DND-41 (cell line): ENCODE data around the gene IGFBP5.

Experiments
- ATAC-seq: fragments of 200-7000 bp; cut with Tn5 transposase; 3 replicates; pipeline ENCODE4 v1.9.1; 2021; ENCODE audit warnings: low read depth; ENCODE audit not compliant: insufficient read depth
- DNase-seq: peaks from one replicate; pipeline ENCODE4 v3.0.0-alpha.2; 2020
- H2AFZ ChIP-seq: 2 replicates; pipeline ENCODE4 v1.6.0; 2012; ENCODE audit warnings: low read depth, low read length
- H3K27ac ChIP-seq: 2 replicates; pipeline ENCODE4 v1.5.1; 2012; ENCODE audit warnings: low read length, inconsistent platforms
- H3K27me3 ChIP-seq: fragments of 200-600 bp; sonication (generic); 2 replicates; pipeline ENCODE4 v1.6.0; 2012; ENCODE audit warnings: low read length, mild to moderate bottlenecking, inconsistent platforms; ENCODE audit not compliant: insufficient read depth, poor library complexity
- H3K36me3 ChIP-seq: 2 replicates; pipeline ENCODE4 v1.5.1; 2012; ENCODE audit warnings: low read length, inconsistent platforms; ENCODE audit not compliant: insufficient read depth
- H3K4me1 ChIP-seq: 2 replicates; pipeline ENCODE4 v1.5.1; 2012; ENCODE audit warnings: mild to moderate bottlenecking, low read length; ENCODE audit not compliant: insufficient read depth
- H3K4me2 ChIP-seq: 2 replicates; pipeline ENCODE4 v1.6.0; 2012; ENCODE audit warnings: mild to moderate bottlenecking, moderate library complexity, low read length, inconsistent platforms; ENCODE audit not compliant: insufficient read depth
- H3K4me3 ChIP-seq, 2 experiments: fragments of 200-600 bp in 1 of 2; shearing (Covaris generic) in 1 of 2; 2 replicates each; pipeline ENCODE4 v1.5.1; 2012 to 2016; ENCODE audit warnings: inconsistent platforms in 2 of 2, low read length in 2 of 2, mild to moderate bottlenecking in 2 of 2, low read depth in 1 of 2, moderate library complexity in 1 of 2
- H3K79me2 ChIP-seq: 2 replicates; pipeline ENCODE4 v1.6.0; 2012; ENCODE audit warnings: low read length, inconsistent platforms; ENCODE audit not compliant: insufficient read depth
- H3K9ac ChIP-seq: 2 replicates; pipeline ENCODE4 v1.6.0; 2012; ENCODE audit warnings: low read depth, mild to moderate bottlenecking, inconsistent platforms, low read length, moderate library complexity
- H3K9me3 ChIP-seq: 2 replicates; pipeline ENCODE4 v1.5.1; 2012; ENCODE audit warnings: low read length, moderate library complexity, mild to moderate bottlenecking, inconsistent platforms; ENCODE audit not compliant: insufficient read depth, severe bottlenecking
- H4K20me1 ChIP-seq: 2 replicates; pipeline ENCODE4 v1.6.0; 2012; ENCODE audit warnings: low read length; ENCODE audit not compliant: insufficient read depth
- EZH2 ChIP-seq: IDR thresholded peaks from 3 replicates; pipeline ENCODE4 v1.6.1; 2012; ENCODE audit warnings: borderline replicate concordance, low read depth, mild to moderate bottlenecking, moderate library complexity, low read length, inconsistent platforms; ENCODE audit not compliant: severe bottlenecking
- TF ChIP-seq, protein P1 (sequence below): IDR thresholded peaks from 2 replicates; pipeline ENCODE4 v1.5.1; 2012; ENCODE audit warnings: borderline replicate concordance, low read length, moderate library complexity, mild to moderate bottlenecking; ENCODE audit not compliant: poor library complexity, severe bottlenecking; ENCODE audit errors: extremely low read depth

Gene IGFBP5

DNA sequence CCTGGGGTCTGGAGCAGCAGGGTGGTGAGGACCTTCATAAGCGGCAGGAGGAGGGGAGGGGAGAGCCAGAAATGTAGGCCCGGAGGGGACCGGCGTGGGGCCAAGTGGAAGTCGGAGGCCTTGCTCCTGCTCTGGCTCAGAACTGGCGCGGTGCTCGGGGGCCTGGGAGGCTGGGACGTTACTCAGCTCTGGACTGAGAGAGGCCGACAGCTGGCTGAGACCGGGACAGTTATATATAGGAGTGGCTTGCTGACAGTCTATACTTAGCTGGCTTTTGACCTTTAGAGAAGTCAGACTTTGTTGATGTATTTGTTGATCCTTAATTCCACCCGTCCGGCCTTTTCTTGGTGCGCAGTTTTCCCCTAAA is 15.7 kb downstream of the IGFBP5 start:
- no peak for DNase-seq
- H3K9ac ChIP-seq = no peak overlapping the region
- no peak overlapping the region for H2AFZ ChIP-seq
- no peaks in the 10 kb centered on the region for H3K9me3 ChIP-seq
- no peaks in the 10 kb centered on the region; the same call in 1 of the 2 replicates for H4K20me1 ChIP-seq
- no peak for ATAC-seq
- H3K79me2 ChIP-seq = no peaks in the 10 kb centered on the region
- H3K27ac ChIP-seq = no peak overlapping the region
- H3K4me1 ChIP-seq = 0 out of 2 replicates have a peak, but pooled peaks cover 6% of the 10 kb centered on the region
- no peak overlapping the region for H3K4me3 ChIP-seq
- no peaks in the 10 kb centered on the region for H3K36me3 ChIP-seq
- no peak for TF ChIP-seq EZH2
- TF ChIP-seq, protein P1, sequence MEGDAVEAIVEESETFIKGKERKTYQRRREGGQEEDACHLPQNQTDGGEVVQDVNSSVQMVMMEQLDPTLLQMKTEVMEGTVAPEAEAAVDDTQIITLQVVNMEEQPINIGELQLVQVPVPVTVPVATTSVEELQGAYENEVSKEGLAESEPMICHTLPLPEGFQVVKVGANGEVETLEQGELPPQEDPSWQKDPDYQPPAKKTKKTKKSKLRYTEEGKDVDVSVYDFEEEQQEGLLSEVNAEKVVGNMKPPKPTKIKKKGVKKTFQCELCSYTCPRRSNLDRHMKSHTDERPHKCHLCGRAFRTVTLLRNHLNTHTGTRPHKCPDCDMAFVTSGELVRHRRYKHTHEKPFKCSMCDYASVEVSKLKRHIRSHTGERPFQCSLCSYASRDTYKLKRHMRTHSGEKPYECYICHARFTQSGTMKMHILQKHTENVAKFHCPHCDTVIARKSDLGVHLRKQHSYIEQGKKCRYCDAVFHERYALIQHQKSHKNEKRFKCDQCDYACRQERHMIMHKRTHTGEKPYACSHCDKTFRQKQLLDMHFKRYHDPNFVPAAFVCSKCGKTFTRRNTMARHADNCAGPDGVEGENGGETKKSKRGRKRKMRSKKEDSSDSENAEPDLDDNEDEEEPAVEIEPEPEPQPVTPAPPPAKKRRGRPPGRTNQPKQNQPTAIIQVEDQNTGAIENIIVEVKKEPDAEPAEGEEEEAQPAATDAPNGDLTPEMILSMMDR = no peak
- no peak overlapping the region for H3K4me2 ChIP-seq
- H3K27me3 ChIP-seq = peaks cover 8% of the 10 kb centered on the region

DNA sequence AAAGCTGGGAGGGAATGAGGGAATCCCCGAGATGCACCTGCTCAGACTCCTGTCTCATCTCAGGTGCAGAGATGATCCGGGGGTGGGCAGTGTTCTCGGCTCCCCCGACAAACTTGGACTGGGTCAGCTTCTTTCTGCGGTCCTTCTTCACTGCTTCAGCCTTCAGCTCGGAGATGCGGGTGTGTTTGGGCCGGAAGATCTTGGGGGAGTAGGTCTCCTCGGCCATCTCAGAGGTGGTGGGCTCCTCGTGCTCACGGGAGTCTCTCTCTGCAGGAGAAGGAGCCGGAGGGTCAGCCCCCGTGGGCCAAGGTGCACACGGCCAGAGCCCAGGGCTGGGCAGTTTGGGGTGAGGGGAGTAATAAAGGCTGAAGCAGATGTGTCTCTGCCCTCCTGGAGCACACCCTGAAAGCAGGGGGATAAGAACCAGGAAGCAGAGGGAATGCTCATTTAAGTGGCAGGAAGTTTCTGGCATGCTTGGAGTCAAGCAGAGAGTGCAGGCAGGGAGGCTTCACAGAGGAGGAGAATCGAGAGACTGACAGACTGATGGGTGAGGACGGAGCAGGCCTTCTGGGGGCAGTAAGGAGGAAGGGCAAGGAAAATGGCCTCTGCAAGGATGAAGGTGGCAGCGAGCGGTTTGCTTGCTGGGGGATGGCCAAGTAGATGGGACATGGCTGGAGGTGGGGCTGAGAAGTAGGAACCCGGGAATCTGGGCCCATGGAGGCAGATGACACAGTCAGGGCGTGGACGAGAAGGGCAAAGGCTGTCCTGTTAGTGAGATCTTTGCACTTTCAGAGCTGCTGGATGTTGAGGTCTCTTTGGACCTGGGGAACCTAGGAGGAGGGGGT is 16.3 kb downstream of the IGFBP5 start:
- peaks cover 6% of the 10 kb centered on the region for H3K27me3 ChIP-seq
- H3K36me3 ChIP-seq = no peaks in the 10 kb centered on the region
- no peak overlapping the region for H3K9ac ChIP-seq
- H3K9me3 ChIP-seq = no peaks in the 10 kb centered on the region
- ATAC-seq (no peak), DNase-seq (no peak)
- no peak overlapping the region for H3K4me2 ChIP-seq
- no peak overlapping the region for H3K4me3 ChIP-seq
- no peak overlapping the region for H3K27ac ChIP-seq
- H3K79me2 ChIP-seq = no peaks in the 10 kb centered on the region
- H3K4me1 ChIP-seq = 0 out of 2 replicates have a peak, but pooled peaks cover 6% of the 10 kb centered on the region
- no peak for TF ChIP-seq EZH2
- TF ChIP-seq, protein P1 = no peak
- no peak overlapping the region for H2AFZ ChIP-seq
- no peaks in the 10 kb centered on the region; the same call in 1 of the 2 replicates for H4K20me1 ChIP-seq

DNA sequence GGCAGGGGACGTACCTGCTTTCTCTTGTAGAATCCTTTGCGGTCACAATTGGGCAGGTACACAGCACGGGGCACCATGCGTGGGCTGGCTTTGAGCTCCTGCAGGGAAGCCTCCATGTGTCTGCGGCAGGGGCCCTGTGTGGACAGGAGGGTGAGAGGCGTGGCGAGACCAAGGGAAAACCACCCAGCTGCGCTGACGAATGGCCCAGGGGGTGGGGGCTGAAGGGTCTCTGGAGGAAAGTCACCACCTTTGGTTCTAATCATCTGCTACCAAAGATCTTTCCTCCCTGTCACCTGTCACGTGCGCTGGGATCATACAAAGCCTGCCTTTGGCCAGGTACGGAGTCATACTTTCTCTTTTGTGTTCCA is 17.3 kb downstream of the IGFBP5 start:
- no peaks in the 10 kb centered on the region for H3K79me2 ChIP-seq
- TF ChIP-seq EZH2 = no peak
- TF ChIP-seq, protein P1 = no peak
- peaks cover 4% of the 10 kb centered on the region for H3K27me3 ChIP-seq
- no peak overlapping the region for H3K9ac ChIP-seq
- no peak overlapping the region for H3K4me3 ChIP-seq
- DNase-seq (no peak), ATAC-seq (no peak)
- H3K4me2 ChIP-seq = no peak overlapping the region
- H2AFZ ChIP-seq = no peak overlapping the region
- H3K9me3 ChIP-seq = no peaks in the 10 kb centered on the region
- H3K36me3 ChIP-seq = no peaks in the 10 kb centered on the region
- H3K4me1 ChIP-seq = 0 out of 2 replicates have a peak, but pooled peaks cover 6% of the 10 kb centered on the region
- no peak overlapping the region for H3K27ac ChIP-seq
- no peaks in the 10 kb centered on the region; the same call in 1 of the 2 replicates for H4K20me1 ChIP-seq
